GM21529 (cell line): ENCODE results near the gene USP4.
A peak's percentile ranks its signal among the peaks of the same experiment; 100 is the strongest.

Experiments
- ATAC-seq: cut with Tn5 transposase; IDR thresholded peaks from one replicate; pipeline ENCODE4 v1.9.1; 2021; ENCODE audit not compliant: unreplicated experiment

Gene USP4

DNA sequence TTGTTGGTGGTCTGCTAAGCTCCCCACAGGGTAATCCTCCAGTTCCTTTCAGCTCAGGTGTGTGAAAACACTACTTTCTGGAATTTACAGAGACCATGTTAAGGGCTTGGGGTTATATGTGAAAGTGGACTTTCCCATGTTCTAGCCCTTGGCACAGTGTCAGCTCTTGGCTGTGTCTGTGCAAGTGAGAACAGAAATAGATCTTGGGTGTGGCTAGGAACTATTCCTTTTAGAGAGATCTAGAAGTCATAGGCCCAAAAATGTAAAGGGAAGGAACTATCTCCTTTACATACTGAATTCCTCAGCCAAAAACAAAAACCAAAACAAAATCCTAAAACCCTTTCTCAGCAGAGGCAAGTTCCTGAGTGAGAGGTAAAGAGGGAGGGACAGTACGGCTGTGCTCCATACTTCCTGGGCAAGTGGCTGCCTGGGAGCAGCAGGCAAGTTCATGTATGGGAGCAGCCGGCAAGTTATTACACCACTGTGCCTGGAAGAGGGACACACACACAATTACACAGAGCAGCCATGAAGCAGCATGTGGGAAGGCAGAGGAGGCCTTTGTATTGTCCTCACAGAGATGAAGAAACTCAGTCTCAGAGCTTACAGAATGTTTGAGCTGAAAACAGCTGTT lies 43.0 kb downstream of the USP4 start:
- ATAC-seq: no peak

DNA sequence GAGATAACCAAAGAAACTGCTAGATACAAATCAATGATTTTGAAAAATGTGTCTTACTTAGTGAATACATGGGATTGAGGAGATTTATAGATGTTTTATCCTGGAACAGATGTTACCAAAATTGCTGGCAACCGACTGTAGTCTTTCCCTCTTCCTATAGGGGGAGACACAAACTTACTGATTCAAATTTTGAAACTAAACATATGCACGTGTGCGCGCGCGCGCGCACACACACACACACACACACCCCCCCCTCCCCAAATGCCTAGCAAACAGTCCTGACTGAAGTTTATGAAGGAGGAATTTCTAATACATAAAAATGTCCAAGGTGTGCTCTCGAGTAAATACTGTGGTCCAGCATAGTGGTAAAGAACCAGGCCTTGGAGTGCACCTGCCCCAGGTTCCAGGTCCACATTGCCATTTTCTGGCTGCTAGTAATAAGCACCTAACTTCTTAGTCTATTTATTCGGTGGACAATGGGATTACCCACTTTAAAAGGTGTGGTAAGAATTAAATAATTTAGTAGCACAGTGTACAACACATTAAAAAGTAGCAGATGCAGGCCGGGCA lies 44.3 kb downstream of the USP4 start:
- ATAC-seq: no peak

DNA sequence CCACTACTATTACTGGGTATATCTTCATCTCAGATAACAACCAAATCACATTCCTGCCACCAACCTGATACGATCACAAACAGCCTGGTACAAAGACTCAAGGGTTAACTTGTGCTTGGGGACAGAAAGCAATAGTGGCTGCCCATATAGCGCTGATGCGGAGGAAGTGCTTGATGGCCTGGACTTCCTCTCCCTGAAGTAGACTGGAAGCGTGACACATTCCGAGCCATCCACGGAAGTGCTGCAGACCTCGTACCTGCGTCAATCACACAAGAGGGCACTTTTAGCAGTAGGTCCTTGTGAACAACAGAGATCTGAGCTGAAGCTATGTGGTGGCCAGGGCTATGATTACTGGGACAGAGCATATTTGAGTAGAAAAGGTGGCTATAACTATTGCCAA lies 45.5 kb downstream of the USP4 start:
- no peak for ATAC-seq

DNA sequence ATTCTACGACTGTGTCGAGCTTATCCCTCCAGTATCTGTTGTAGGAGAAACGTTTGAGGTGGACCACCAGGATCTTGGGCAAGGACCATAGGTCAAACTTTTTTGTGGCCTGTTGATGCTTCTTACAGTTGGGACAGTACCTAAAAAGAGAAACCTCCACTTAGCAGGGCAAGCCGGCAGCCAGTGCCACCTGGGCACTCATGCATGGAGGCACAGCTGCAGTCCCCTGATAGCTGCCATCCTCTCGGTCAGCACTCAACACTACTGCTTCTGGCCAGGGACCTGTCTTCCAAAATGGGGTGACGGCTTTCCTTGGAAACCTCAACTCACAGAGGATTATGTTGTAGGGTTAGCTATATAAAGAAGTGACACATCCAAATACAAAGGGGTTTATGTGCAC lies 55.9 kb downstream of the USP4 start:
- no peak for ATAC-seq

DNA sequence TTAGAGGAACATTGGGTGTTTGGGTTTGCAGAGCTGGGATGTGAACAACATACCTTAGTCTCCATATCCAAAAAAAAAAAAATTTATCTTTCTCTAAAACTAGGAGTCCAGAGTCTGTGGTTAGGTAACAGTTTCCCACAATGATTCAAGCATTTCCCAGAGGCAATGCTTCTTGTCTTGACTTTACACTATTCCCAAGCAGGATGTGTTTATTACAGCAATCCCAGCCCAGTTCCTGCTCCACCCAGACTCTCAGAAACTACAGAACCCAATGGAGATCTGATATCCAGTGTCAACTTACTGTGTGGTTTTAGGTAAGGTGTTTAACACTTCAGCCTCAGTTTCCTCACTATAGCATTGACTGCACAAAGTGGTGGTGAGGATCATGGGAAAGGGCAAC lies 60.5 kb downstream of the USP4 start:
- no peak for ATAC-seq

DNA sequence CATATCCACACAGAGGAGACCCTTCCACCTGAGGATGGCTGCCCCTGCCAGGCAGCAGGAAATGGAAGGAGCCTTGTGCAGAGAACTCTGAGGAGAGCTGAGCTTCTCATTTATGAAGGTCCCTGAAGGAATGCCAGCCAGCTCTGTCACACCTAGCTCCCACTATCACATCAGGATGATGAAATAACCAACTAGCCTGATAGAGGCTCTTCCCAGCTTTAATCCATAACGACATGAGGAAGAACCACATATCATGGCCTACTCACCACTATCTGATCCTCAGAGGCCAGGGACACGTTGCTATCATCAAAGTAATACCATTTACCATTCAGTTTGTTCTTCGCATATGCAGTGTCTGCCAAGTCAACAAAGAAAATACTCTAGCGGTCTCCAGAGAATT lies 61.3 kb downstream of the USP4 start:
- no peak for ATAC-seq

DNA sequence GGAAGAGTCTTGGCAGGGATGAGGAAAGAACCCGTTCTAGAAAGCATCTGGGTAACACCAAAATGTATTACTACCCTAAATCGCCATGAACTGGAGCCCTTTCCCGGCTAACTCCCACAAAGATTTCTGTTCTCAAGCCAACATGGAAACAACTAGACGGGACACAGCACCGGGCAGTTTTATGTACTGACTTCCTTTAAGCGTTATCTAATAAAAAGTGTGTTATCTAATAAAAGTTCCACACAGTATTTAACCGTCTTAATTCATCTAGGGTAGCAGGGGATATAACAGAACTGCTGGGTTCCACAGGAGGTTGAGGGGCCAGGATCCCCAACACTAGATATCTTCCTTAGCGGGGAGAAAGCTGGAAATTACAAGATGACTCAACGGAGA lies 62.5 kb downstream of the USP4 start:
- no peak for ATAC-seq

DNA sequence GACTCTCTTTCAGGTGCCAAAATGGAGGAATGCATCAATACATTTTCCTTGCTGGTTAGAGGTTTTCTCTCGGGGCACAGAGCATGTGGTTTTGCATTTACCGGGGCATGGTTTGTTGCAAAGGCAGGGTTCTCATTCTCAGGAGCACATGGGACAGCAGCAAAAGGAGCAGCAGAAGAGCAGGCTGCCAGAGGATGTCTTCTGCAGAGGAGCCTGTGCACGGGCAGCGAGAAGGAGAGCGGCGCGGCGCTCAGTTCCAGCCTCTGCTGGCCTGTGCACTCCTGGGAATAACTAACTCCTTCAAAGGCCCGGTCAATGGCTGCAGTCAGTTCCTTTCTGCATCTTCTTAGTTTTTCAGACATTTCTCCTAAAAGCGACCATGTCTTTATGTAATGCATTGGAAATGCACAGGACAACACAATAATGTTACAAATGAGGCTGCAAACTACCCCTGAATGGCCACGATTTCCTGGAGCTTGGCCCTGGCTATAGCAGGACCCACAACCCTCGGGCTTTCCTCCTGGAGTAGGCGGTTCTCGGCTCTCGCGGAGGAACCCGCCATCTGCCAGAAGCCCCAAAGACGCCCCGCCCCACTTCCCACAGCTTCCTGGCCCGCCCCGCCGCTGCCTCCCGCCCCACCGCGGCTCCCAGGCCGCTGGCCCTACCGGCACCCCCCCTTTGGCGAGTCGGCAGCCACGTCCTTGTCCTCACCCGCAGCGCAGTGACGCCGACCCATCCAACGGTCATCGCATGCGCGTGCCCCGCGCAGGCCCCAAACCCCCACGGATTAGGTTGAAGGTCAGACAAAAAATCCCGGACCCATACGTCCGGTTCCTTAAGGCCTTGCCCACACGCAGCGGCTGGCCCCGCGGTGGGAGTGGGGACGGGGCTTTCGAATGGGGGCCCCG lies 63.1 kb downstream of the USP4 start, which contains the start of gene C3orf62:
TSS of gene C3orf62 (minus strand) at position 758 of the 908 bp plus-strand sequence. CDS start at position 398, 360 bp downstream.
- ATAC-seq: peak; percentile 83

DNA sequence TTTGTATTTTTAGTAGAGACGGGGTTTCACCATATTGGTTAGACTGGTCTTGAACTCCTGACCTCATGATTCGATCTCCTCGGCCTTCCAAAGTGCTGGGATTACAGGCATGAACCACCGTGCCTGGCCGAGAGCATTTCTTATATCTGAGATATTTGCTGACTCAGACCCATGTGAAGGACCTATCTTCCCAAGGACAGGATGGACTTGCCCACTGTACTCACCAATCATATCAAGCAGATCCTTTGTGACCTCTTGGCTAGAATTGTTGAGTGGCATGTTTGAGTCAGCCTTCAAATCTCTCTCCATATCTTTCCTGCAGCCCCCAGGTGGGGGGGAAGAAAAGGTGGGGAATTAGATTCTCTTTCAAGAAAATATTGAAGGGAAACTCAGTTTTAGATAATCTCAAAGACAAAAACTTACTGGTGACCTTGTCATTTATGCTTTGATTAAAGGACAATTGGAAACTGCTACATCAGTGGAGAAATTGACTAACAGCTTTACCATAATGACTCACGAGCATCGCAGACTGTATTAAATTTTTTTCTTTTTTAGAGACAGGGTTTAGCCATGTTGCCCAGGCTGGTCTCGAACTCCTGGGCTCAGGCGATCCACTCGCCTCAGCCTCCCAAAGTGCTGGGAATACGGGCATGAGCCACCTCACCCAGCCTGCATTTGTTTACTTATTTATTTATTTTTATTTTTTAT lies 65.9 kb downstream of the USP4 start:
- no peak for ATAC-seq

DNA sequence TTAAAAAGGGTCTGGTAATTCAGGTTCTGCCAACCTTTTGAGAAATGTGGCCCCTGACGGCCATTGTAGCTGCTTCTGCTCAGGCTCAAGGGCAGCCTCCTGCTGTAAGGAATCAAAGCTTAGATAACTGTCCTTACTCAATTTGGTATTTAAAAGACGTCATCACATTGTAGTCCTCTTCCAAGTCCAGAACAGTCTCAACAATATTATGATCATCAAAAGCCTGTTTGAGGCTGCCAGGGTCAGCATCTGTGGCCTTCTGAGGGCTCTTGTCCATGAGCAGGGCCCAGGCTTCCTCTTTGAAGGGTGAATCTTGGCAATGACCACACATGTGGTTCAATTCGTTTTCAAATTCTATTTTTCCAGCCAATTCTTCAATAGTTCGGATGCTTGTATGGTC lies 68.8 kb downstream of the USP4 start:
- no peak for ATAC-seq

DNA sequence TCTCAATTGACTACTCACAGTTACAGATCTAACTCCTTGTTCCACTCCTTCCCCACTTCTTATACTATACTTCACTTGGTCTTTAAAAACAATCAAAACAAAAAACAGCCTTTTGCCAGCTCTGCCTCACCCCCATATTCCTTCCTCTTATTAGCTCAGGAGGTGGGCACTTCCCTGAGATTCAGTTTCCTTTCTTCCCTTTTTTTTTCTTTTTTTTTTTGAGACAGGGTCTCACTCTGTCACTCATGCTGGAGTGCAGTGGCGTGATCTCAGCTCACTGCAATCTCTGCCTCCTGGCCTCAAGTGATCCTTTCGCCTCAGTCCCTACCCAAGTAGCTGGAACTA lies 69.7 kb downstream of the USP4 start:
- ATAC-seq: no peak

DNA sequence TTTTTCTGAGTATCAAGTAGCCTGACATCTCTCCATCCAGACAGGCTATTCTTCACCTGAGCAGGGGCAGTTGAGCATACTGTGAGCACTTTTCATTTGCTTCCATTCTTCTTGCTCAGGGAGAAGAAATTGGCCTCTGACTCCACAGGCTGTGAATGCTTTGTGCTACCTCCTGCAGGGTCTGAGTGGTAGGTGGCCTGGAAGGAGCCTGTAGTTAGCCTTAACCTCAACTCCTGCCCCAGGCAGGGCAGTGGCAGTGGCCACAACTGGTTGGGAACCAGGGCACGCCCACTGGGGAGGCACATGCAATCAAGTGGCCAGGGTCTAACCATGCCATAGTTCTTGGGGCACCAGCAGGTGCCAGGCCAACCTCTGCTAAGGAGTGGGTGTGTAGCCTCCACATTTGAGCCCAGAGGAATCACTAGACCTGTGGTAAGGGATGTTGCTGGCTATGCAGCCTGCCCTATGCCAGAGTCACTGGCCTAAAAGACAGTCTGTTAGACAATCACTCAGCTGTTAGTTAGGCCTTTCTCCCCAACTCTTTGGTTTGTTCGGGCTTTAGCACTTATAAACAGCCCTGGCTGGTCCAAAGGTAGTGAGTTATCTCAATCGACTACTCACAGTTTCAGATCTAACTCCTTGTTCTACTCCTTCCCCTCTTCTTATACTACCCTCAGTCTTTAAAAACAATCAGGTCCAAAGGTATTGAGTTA lies 70.3 kb downstream of the USP4 start:
- no peak for ATAC-seq

DNA sequence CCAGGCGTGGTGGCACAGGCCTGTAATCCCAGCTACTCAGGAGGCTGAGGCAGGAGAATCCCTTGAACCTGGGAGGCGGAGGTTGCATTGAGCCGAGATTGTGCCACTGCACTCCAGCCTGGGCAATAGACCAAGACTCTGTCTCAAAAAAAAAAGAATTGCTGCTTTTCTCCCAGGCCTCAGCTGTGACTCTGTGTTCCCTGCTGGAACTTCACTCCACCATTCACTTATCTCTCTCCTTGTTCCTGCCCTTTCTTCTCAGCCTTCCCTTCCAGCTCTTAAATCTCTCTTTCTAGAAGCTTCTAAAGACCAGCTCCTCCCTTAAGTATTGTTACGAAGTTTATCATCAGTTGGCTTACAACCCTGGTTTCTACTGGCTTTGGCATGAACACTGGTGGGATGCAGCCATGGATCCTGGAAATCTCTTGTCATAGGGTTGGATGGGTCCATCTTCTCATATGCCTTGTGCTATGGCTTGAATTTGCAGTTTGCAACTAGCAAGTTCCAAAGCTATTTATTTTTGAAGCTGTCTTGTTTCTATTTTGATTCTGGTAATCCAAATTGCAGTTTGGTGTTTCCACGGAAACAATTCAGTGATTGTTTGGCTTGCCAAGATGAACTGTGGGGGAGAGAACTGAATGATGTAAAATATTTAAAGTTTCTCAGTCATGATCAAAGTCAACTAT lies 73.3 kb downstream of the USP4 start:
- ATAC-seq: no peak

DNA sequence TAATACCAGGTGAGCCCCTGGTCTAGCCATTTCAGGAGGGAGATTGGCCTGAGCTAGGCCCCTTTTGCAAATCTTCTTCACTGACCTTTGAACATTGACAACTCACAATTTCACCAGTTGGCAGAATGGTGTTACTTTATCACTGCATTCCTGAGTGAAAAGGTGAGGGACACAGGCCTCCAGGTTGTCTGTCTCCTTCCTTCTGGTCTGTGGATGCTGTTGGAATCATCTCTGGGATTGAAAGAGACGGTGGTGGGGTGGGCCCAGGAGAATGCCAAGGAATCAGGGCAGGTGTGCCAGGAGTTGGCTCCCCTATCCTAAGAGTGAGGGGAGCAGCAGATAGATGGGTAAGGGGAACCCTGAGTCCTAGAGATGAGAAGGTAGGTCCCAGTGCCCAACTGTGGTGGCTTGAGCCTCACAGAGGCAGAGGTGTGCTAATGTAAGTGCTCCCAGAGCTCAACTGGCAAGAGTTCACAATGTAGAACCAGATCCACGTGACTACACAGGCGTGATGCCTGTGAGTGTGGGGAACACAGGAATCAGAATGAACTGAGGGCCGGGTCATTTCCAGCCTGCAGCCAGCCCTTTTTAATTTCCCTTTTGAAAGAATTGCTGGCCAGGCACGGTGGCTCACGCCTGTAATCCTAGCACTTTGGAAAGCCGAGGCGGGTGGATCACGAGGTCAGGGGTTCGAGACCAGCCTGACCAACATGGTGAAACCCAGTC lies 74.0 kb downstream of the USP4 start:
- no peak for ATAC-seq

DNA sequence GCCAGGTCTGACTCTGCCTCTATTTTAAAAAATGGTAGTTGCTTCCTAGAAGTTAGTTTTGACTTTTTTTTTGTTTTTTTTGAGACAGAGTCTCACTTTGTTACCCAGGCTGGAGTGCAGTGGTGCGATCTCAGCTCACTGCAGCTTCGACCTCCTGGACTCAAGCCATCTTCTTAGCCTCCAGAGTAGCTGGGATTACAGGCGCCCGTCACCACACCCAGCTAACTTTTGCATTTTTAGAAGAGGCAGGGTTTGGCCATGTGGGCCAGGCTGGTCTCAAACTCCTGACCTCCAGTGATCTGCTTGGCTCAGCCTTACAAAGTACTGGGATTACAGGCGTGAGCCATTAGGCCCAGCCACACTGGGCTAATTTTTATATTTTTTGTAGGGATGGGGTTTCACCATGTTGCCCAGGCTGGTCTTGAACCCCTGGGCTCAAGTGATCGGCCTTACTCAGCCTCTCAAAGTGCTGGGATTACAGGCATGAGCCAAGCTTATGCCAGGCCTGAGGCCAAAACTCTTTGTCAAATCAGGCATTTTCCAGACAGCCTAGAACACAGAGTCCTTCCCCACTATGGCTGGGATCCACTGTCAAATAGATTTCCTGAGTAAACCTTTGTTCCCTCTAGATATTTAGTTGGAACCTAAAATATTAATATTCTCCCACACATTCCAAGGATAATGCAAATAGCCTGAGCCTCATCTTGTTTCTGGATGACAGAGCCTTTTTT lies 76.5 kb downstream of the USP4 start:
- no peak for ATAC-seq

DNA sequence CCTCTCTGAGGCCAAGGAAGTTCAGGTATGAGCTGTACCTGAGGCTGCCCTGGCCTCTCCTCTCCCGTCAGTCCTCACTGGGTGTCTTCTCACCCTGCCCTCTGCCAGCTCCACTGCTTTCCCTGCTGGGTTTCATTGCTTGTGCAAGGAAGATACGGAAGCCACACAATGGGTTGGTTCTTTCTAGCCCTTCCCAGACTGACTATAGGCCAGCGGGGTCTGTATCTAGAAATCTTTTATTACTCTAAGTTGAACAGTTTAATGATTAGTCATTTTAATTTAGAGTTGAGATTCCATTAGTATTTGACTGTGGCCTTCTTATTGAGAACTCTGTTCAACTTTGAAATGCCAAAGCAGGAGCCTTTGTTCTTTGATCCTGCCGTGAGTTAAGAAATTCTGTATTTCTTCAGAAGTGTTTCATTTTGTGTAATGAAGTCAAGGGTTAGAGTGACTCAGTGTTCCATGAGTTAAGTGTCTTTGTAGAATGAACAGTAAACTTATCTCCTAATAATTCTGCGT lies 79.0 kb downstream of the USP4 start:
- ATAC-seq: no peak

DNA sequence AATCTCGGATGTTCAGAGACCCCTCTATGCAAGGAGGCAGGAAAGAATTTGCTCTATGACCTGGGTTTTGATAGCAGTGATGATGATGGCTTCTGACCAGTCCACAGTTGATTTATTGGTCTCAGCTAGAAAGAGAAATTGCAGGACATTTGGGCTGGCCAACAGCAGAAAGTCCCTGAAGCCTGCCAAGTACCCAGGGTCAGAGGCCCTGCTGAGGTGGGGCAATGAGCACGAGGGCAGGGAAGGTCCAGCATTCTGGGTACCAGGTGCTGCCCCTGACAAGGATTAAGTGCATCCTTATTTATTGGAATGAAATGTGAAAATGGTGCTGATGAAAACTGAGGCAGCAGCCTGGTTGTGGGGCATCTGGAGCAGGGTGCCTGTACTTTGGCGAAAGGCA lies 82.7 kb downstream of the USP4 start:
- ATAC-seq: no peak

DNA sequence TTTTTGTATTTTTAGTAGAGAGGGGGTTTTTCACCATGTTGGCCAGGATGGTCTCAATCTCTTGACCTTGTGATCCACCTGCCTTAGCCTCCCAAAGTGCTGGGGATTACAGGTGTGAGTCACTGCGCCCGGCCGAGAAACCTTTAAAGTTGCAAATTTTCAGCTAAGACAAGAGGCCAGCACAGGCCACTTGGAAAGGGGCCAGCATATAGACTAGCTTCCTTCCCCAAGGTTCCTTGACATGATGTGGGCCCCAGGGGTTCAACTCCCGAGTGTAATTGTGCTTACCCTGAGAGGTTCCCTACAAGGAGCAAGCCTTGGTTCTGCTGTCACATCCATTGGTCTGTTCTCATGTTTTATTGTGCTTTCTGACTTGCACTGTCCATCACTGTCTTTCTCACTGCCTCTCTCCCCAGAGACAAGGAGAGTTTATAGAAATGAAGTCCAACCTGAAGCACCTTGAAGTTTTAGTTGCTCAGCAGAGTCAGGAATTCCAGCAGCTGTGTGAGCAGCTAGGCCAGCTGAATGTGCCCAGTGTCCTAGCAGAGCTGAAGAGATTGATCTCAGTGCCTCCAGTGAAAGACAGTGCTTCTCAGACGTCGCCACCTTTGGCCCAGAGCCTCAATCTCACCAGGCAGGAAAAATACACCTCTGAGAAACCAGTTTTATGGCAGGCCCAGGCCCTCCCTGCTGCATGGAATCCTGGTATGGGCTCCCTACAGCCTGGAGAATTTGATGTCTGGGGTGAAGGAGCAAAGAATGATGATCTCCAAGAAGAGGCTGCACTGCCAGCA lies 83.9 kb downstream of the USP4 start:
- no peak for ATAC-seq
